Keratinocyte (primary cell): ENCODE results near the gene ZSCAN21. TPM values are rescaled to one million over a fixed set of nuclear protein-coding genes. Genes with fewer than 3 reads are reported as not detected.

Experiments
- DNase-seq: peaks from one replicate; pipeline ENCODE4 v3.0.0-alpha.2; 2011; ENCODE audit warnings: low read depth, missing footprints, low spot score
- FAIRE-seq: peaks from 2 replicates; lab custom pipeline; 2011; peaks lifted over from hg19 to GRCh38; lab: Jason Lieb, UNC
- H2AFZ ChIP-seq: 2 replicates; pipeline ENCODE4 v1.6.0; 2012; ENCODE audit warnings: low read length, control low read depth, inconsistent platforms; ENCODE audit not compliant: control insufficient read depth
- H3K27ac ChIP-seq: 2 replicates; pipeline ENCODE4 v1.5.1; 2011; ENCODE audit warnings: low read length; ENCODE audit not compliant: control insufficient read depth, insufficient read depth
- H3K27me3 ChIP-seq: 3 replicates; pipeline ENCODE4 v1.6.0; 2011; ENCODE audit warnings: low read length; ENCODE audit not compliant: control insufficient read depth, insufficient read depth; ENCODE audit errors: extremely low read depth
- H3K36me3 ChIP-seq, 2 experiments: 2 replicates in 1 of 2; 3 replicates in 1 of 2; pipeline ENCODE4 v1.5.1; 2011; ENCODE audit warnings: low read length in 2 of 2, mild to moderate bottlenecking in 1 of 2; ENCODE audit not compliant: control insufficient read depth in 2 of 2, insufficient read depth in 2 of 2; ENCODE audit errors: extremely low read depth in 1 of 2
- H3K4me1 ChIP-seq: 3 replicates; pipeline ENCODE4 v1.5.1; 2011; ENCODE audit warnings: low read length; ENCODE audit not compliant: control insufficient read depth, insufficient read depth; ENCODE audit errors: extremely low read depth
- H3K4me2 ChIP-seq: 3 replicates; pipeline ENCODE4 v1.6.0; 2011; ENCODE audit warnings: low read depth, low read length; ENCODE audit not compliant: control insufficient read depth, insufficient read depth; ENCODE audit errors: extremely low read depth
- H3K4me3 ChIP-seq, 3 experiments: fragments of 200-600 bp in 1 of 3; sonication (generic) in 1 of 3; 2 replicates in 2 of 3; 3 replicates in 1 of 3; pipeline ENCODE4 v1.5.1; 2011 to 2016; ENCODE audit warnings: low read length in 3 of 3, mild to moderate bottlenecking in 3 of 3, control low read depth in 2 of 3, inconsistent platforms in 1 of 3, low read depth in 1 of 3, mixed read lengths in 1 of 3, mixed run types in 1 of 3, moderate library complexity in 1 of 3; ENCODE audit not compliant: control insufficient read depth in 2 of 3, insufficient read depth in 2 of 3; ENCODE audit errors: extremely low read depth in 1 of 3
- H3K79me2 ChIP-seq: 2 replicates; pipeline ENCODE4 v1.6.0; 2012; ENCODE audit warnings: low read length; ENCODE audit not compliant: control insufficient read depth, insufficient read depth
- H3K9ac ChIP-seq: 3 replicates; pipeline ENCODE4 v1.6.0; 2011; ENCODE audit warnings: low read length; ENCODE audit not compliant: control insufficient read depth, insufficient read depth; ENCODE audit errors: extremely low read depth
- H3K9me1 ChIP-seq: 3 replicates; pipeline ENCODE4 v1.6.0; 2011; ENCODE audit warnings: low read length; ENCODE audit not compliant: control insufficient read depth, insufficient read depth; ENCODE audit errors: extremely low read depth
- H3K9me3 ChIP-seq: 2 replicates; pipeline ENCODE4 v1.5.1; 2012; ENCODE audit warnings: low read depth, low read length; ENCODE audit not compliant: control insufficient read depth
- H4K20me1 ChIP-seq: 3 replicates; pipeline ENCODE4 v1.6.0; 2011; ENCODE audit warnings: low read length; ENCODE audit not compliant: control insufficient read depth, insufficient read depth; ENCODE audit errors: extremely low read depth
- EZH2 ChIP-seq: IDR thresholded peaks from one replicate; pipeline ENCODE4 v1.6.1; 2012; ENCODE audit warnings: inconsistent platforms, mild to moderate bottlenecking, low read length, moderate library complexity
- dilution Hi-C: fragments of 300-500 bp; cut with MboI; formaldehyde crosslinking; loops from one replicate; pipeline ENCODE4 v1.7.0; 2020; ENCODE audit warnings: low sequenced_read_pairs; ENCODE audit not compliant: extremely low pct_ligation_motif_present
- polyA plus RNA-seq, 5 experiments: library from polyadenylated mRNA; depleted of rRNA in 3 of 5; stranded (reverse) in 3 of 5; stranded (forward) in 1 of 5; unstranded in 1 of 5; fragments of >200 nt; gene quantifications; 1 replicate in 1 of 5; 2 replicates in 3 of 5; 3 replicates in 1 of 5; pipeline versions ENCODE4 v1.2.1 to v1.2.3, GENCODE V29; 2011 to 2012; ENCODE audit warnings: missing spikeins in 2 of 5, low read depth in 1 of 5, low replicate concordance in 1 of 5
- TF ChIP-seq, protein P1 (sequence below), 3 experiments: IDR thresholded peaks in 1 of 3; conservative IDR thresholded peaks in 1 of 3; optimal IDR thresholded peaks in 1 of 3; 2 replicates in 2 of 3; 3 replicates in 1 of 3; pipeline versions ENCODE3 to v1.5.1; 2011; ENCODE audit warnings: low read length in 3 of 3, mild to moderate bottlenecking in 3 of 3, moderate library complexity in 2 of 3, control low read depth in 1 of 3, inconsistent platforms in 1 of 3; ENCODE audit not compliant: insufficient read depth in 2 of 3; ENCODE audit errors: extremely low read depth in 1 of 3

Gene ZSCAN21
- polyA plus RNA-seq, 1 donor (not counting 4 experiments of a cell fraction or from before 2014, with no cell fraction given) = 12.6 TPM

GRCh38 chr7:100066953-100067352 lies 17.4 kb downstream of the ZSCAN21 start:
- Histone ChIP-seq H3K4me2 (no peak overlapping the region), H3K9me3 (peaks cover 18% of the 10 kb centered on the region), H3K27me3 (no peaks in the 10 kb centered on the region), H3K9ac (no peak overlapping the region), H3K79me2 (no peaks in the 10 kb centered on the region), H3K4me3 (no peak overlapping the region), H2AFZ (no peak overlapping the region), H3K9me1 (no peaks in the 10 kb centered on the region), H4K20me1 (no peaks in the 10 kb centered on the region), H3K4me1 (no peaks in the 10 kb centered on the region), H3K27ac (no peak overlapping the region), H3K36me3 (peaks cover 28% of the 10 kb centered on the region in 2 experiments)
- FAIRE-seq (no peak), DNase-seq (no peak)
- dilution Hi-C loops = no loop called here
- TF ChIP-seq EZH2 = no peak
- TF ChIP-seq, protein P1, sequence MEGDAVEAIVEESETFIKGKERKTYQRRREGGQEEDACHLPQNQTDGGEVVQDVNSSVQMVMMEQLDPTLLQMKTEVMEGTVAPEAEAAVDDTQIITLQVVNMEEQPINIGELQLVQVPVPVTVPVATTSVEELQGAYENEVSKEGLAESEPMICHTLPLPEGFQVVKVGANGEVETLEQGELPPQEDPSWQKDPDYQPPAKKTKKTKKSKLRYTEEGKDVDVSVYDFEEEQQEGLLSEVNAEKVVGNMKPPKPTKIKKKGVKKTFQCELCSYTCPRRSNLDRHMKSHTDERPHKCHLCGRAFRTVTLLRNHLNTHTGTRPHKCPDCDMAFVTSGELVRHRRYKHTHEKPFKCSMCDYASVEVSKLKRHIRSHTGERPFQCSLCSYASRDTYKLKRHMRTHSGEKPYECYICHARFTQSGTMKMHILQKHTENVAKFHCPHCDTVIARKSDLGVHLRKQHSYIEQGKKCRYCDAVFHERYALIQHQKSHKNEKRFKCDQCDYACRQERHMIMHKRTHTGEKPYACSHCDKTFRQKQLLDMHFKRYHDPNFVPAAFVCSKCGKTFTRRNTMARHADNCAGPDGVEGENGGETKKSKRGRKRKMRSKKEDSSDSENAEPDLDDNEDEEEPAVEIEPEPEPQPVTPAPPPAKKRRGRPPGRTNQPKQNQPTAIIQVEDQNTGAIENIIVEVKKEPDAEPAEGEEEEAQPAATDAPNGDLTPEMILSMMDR (optimal IDR thresholded peaks at IDR 0.05 in 1 of 3, IDR thresholded peaks at IDR 0.05 in 1 of 3, conservative IDR thresholded peaks at IDR 0.05 in 1 of 3; ENCODE audit: extremely low read depth in 1 of 3, insufficient read depth in 2 of 3, low read length in 3 of 3) = no peak

DNA sequence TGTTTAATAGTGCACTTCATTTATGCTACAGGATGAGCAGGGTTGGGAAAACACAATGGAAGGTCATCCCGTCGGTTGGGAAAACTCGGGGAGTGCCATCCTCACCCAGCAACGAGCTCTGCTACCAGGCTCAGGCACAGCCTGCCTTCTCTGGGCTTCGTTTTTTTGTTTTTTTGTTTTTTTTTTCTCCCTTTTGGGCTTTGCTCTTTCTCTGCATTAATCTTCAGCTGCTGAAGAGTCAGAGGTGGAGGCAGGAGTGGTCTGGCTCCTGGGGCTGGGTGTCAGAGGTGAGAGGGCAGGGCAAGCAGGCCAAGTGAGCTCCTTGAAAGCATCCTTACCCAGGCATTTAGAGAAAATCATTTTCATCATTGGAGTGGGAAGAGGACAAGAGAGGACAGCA lies 20.4 kb downstream of the ZSCAN21 start:
- H3K27ac ChIP-seq = no peak overlapping the region
- no peak for FAIRE-seq
- no peaks in the 10 kb centered on the region for H4K20me1 ChIP-seq
- H3K4me3 ChIP-seq = no peak overlapping the region
- H3K36me3 ChIP-seq = peaks cover 45 to 53% of the 10 kb centered on the region in 2 experiments
- H3K79me2 ChIP-seq = no peaks in the 10 kb centered on the region
- TF ChIP-seq, protein P1 (optimal IDR thresholded peaks at IDR 0.05 in 1 of 3, IDR thresholded peaks at IDR 0.05 in 1 of 3, conservative IDR thresholded peaks at IDR 0.05 in 1 of 3; ENCODE audit: extremely low read depth in 1 of 3, insufficient read depth in 2 of 3, low read length in 3 of 3) = no peak
- TF ChIP-seq EZH2 = no peak
- H3K9me3 ChIP-seq = peaks cover 27% of the 10 kb centered on the region
- dilution Hi-C loops = no loop called here
- no peak overlapping the region for H2AFZ ChIP-seq
- no peak overlapping the region for H3K9ac ChIP-seq
- no peaks in the 10 kb centered on the region for H3K27me3 ChIP-seq
- no peaks in the 10 kb centered on the region for H3K4me1 ChIP-seq
- no peaks in the 10 kb centered on the region for H3K9me1 ChIP-seq
- H3K4me2 ChIP-seq = no peak overlapping the region
- DNase-seq = no peak
